OCI-LY7 (cell line): ENCODE measurements around the gene NPM3.

Experiments used
- EZH2phosphoT487 ChIP-seq: fragments of 200-600 bp; sonication (generic); IDR thresholded peaks from 2 replicates; pipeline ENCODE4 v1.6.1; 2018; ENCODE audit warnings: low read depth, borderline replicate concordance, mild to moderate bottlenecking, mixed run types, antibody characterized with exemption, low read length, moderate library complexity, mixed read lengths
- TF ChIP-seq, protein P1 (sequence below): fragments of 200-600 bp; sonication (generic); conservative IDR thresholded peaks from 2 replicates; pipeline ENCODE4 v1.5.1; 2014; ENCODE audit warnings: mild to moderate bottlenecking, antibody characterized with exemption, low read length, moderate library complexity, mixed read lengths

DNA sequence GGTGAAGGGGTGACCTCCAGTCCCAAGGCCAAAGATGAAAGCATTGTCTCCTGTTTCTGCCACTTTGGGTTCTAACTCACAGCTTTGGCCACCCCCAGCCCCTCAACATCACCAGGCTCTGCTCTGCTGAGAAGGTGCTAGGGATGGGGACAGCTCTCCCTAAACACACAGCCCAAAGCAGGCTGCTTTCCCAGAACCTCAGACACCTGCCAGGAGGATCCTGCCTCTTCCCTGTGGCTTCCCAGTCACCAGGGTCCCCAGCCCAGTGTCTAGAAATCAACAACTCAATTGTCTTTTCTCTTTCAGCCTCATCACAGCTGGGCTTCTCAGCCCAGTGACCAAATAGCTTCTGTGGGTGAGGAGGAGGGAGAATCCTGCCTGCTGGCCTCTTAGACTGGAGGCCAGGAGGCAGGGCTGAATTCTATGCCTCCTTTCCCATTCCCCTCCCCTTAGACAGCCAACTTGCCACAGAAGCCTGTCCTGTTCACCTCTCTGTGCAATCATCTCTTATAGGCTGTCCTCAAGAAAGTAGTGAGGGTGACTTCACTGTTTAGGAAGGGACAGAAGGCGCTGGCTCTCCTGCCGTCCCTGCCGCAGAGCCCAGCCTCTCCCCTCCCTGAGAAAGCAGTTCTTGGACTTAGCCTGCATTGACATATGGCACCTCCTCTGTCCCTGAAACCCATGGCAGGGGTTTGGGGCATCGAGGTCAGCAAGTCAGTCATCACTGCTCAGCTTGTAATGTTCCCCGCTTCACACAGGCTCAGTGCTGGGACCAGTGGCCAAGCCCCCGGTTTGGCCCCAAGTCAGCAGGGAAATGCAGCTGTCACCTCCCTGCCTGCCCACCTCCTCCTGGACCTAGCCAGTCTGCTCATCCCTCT, 11.0 kb downstream of the NPM3 start:
- TF ChIP-seq, protein P1, sequence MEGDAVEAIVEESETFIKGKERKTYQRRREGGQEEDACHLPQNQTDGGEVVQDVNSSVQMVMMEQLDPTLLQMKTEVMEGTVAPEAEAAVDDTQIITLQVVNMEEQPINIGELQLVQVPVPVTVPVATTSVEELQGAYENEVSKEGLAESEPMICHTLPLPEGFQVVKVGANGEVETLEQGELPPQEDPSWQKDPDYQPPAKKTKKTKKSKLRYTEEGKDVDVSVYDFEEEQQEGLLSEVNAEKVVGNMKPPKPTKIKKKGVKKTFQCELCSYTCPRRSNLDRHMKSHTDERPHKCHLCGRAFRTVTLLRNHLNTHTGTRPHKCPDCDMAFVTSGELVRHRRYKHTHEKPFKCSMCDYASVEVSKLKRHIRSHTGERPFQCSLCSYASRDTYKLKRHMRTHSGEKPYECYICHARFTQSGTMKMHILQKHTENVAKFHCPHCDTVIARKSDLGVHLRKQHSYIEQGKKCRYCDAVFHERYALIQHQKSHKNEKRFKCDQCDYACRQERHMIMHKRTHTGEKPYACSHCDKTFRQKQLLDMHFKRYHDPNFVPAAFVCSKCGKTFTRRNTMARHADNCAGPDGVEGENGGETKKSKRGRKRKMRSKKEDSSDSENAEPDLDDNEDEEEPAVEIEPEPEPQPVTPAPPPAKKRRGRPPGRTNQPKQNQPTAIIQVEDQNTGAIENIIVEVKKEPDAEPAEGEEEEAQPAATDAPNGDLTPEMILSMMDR, result no peak
- TF ChIP-seq EZH2phosphoT487, result no peak
